GM23338 (cell line): ENCODE results near the gene KCNK15. TPM values are rescaled to one million over a fixed set of nuclear protein-coding genes. Genes with fewer than 3 reads are reported as not detected.

Source experiments
- ATAC-seq: fragments of 200-7000 bp; cut with Tn5 transposase; 3 replicates; pipeline ENCODE4 v1.9.1; 2020
- DNase-seq: peaks from one replicate; pipeline ENCODE4 v3.0.0-alpha.2; 2015; ENCODE audit warnings: low spot score
- H2AFZ ChIP-seq: fragments of 200-600 bp; sonication (generic); 2 replicates; pipeline ENCODE4 v1.8.0; 2016; ENCODE audit warnings: antibody characterized with exemption, mild to moderate bottlenecking, moderate library complexity
- H3F3A ChIP-seq: fragments of 200-600 bp; sonication (generic); replicated peaks from 2 replicates; pipeline ENCODE4 v1.8.0; 2017; ENCODE audit warnings: antibody characterized with exemption, mixed run types, low read depth
- H3K27ac ChIP-seq: fragments of 200-600 bp; sonication (generic); 2 replicates; pipeline ENCODE4 v1.6.1; 2016; ENCODE audit warnings: low read depth
- H3K27me3 ChIP-seq: fragments of 200-600 bp; sonication (generic); 2 replicates; pipeline ENCODE4 v1.8.0; 2016; ENCODE audit warnings: mild to moderate bottlenecking, mixed run types, moderate library complexity; ENCODE audit not compliant: insufficient read depth
- H3K36me3 ChIP-seq: fragments of 200-600 bp; sonication (generic); 2 replicates; pipeline ENCODE4 v1.8.0; 2016; ENCODE audit warnings: mild to moderate bottlenecking; ENCODE audit not compliant: insufficient read depth
- H3K4me1 ChIP-seq: fragments of 200-600 bp; sonication (generic); 2 replicates; pipeline ENCODE4 v1.8.0; 2016; ENCODE audit warnings: mild to moderate bottlenecking, moderate library complexity; ENCODE audit not compliant: insufficient read depth
- H3K4me2 ChIP-seq: fragments of 200-600 bp; sonication (generic); 2 replicates; pipeline ENCODE4 v1.7.1; 2017; ENCODE audit warnings: mixed run types
- H3K4me3 ChIP-seq: fragments of 200-600 bp; sonication (generic); 2 replicates; pipeline ENCODE4 v1.6.1; 2016; ENCODE audit warnings: mixed run types
- H3K79me2 ChIP-seq: fragments of 200-600 bp; sonication (generic); replicated peaks from 2 replicates; pipeline ENCODE4 v1.8.0; 2017; ENCODE audit warnings: mild to moderate bottlenecking; ENCODE audit not compliant: insufficient read depth
- H3K9me2 ChIP-seq: fragments of 200-600 bp; sonication (generic); 2 replicates; pipeline ENCODE4 v1.8.0; 2017; ENCODE audit not compliant: insufficient read depth
- H4K20me1 ChIP-seq: fragments of 200-600 bp; sonication (generic); replicated peaks from 2 replicates; pipeline ENCODE4 v1.8.0; 2017; ENCODE audit warnings: mild to moderate bottlenecking; ENCODE audit not compliant: insufficient read depth
- H3K27ac Mint-ChIP-seq: 2 replicates; pipeline ENCODE4 v1.8.0; 2020; ENCODE audit warnings: inconsistent platforms, mild to moderate bottlenecking, moderate library complexity, mixed read lengths
- H3K27me3 Mint-ChIP-seq: 3 replicates; pipeline ENCODE4 v1.8.0; 2022; ENCODE audit warnings: low read depth, mild to moderate bottlenecking, moderate library complexity, mixed read lengths, inconsistent platforms; ENCODE audit not compliant: insufficient read depth, poor library complexity
- H3K36me3 Mint-ChIP-seq: 3 replicates; pipeline ENCODE4 v1.8.0; 2021; ENCODE audit warnings: low read depth, mild to moderate bottlenecking, inconsistent platforms, moderate library complexity, mixed read lengths
- H3K4me1 Mint-ChIP-seq: 3 replicates; pipeline ENCODE4 v1.8.0; 2020; ENCODE audit warnings: mild to moderate bottlenecking, inconsistent platforms, mixed read lengths
- H3K4me3 Mint-ChIP-seq: 3 replicates; pipeline ENCODE4 v1.8.0; 2021; ENCODE audit warnings: moderate library complexity, mild to moderate bottlenecking, inconsistent platforms, mixed read lengths
- H3K9me3 Mint-ChIP-seq: 3 replicates; pipeline ENCODE4 v1.8.0; 2020; ENCODE audit warnings: moderate library complexity, mild to moderate bottlenecking, inconsistent platforms, mixed read lengths
- CREB1 ChIP-seq: fragments of 250-450 bp; sonication (Bioruptor Pico); IDR thresholded peaks from 2 replicates; pipeline ENCODE4 v1.5.0; 2020; ENCODE audit warnings: low read depth, mild to moderate bottlenecking, moderate library complexity
- CTCF ChIP-seq, 2 experiments: fragments of 200-600 bp in 1 of 2; sonication (generic) in 1 of 2; conservative IDR thresholded peaks; 2 replicates each; pipeline versions ENCODE4 v1.5.1 to v1.6.1; 2016 to 2017; ENCODE audit warnings: antibody characterized with exemption in 2 of 2, low read depth in 2 of 2, mild to moderate bottlenecking in 2 of 2, moderate library complexity in 1 of 2
- EZH2phosphoT487 ChIP-seq: fragments of 200-600 bp; sonication (generic); IDR thresholded peaks from one replicate; pipeline ENCODE4 v1.8.1; 2018; ENCODE audit warnings: antibody characterized with exemption; ENCODE audit not compliant: unreplicated experiment
- NANOG ChIP-seq: IDR thresholded peaks from 2 replicates; pipeline ENCODE4 v1.6.1; 2016; ENCODE audit warnings: antibody characterized with exemption, borderline replicate concordance
- POLR2AphosphoS5 ChIP-seq: IDR thresholded peaks from 2 replicates; pipeline ENCODE4 v1.6.1; 2016; ENCODE audit warnings: antibody characterized with exemption, low read depth
- REST ChIP-seq: IDR thresholded peaks from one replicate; pipeline ENCODE4 v1.6.1; 2018; ENCODE audit warnings: antibody characterized with exemption; ENCODE audit not compliant: unreplicated experiment
- STAT1 ChIP-seq: IDR thresholded peaks from one replicate; pipeline ENCODE4 v1.6.1; 2016; ENCODE audit warnings: antibody characterized with exemption; ENCODE audit not compliant: unreplicated experiment
- ZNF114 ChIP-seq: fragments of 250-450 bp; sonication (Bioruptor Pico); IDR thresholded peaks from 2 replicates; pipeline ENCODE4 v1.5.0; 2020; ENCODE audit warnings: mild to moderate bottlenecking, moderate library complexity
- ZNF462 ChIP-seq: fragments of 250-450 bp; sonication (Bioruptor Pico); IDR thresholded peaks from 2 replicates; pipeline ENCODE4 v1.5.0; 2020; ENCODE audit warnings: mild to moderate bottlenecking, moderate library complexity
- polyA plus RNA-seq: library from polyadenylated mRNA; unstranded; fragments of >200 nt; fragmentation: Nextera tagmentation; extraction: Ambion mirVana; gene quantifications from 2 replicates; pipeline ENCODE4 v1.2.1, GENCODE V29; 2016
- total RNA-seq: library from RNA; depleted of rRNA; stranded (reverse); fragments of >200 nt; shearing (Covaris generic); gene quantifications from 2 replicates; pipeline ENCODE4 v1.2.3, GENCODE V29; 2014

KCNK15 gene
- total and polyA plus RNA-seq, 2 experiments from 2014 or later, result 0.63 to 3.3 TPM

GRCh38 chr20:44719841-44720240 lies 25.8 kb upstream of the KCNK15 start (continued):
- TF ChIP-seq POLR2AphosphoS5, result no peak
- TF ChIP-seq REST, result no peak

- Mint-ChIP-seq H3K4me3 (no peak overlapping the region), H3K27me3 (peaks cover 8% of the 10 kb centered on the region), H3K9me3 (no peaks in the 10 kb centered on the region), H3K4me1 (peaks cover 4% of the 10 kb centered on the region; the same call in 2 of the 3 replicates), H3K27ac (no peak overlapping the region), H3K36me3 (no peaks in the 10 kb centered on the region)
- Histone ChIP-seq H3K27me3 (no peaks in the 10 kb centered on the region), H3K4me3 (no peak overlapping the region), H3K4me1 (no peaks in the 10 kb centered on the region; the same call in 1 of the 2 replicates), H3K79me2 (no peaks in the 10 kb centered on the region), H3K27ac (no peak overlapping the region), H4K20me1 (no peaks in the 10 kb centered on the region), H3K4me2 (no peak overlapping the region), H2AFZ (no peak overlapping the region), H3K36me3 (no peaks in the 10 kb centered on the region), H3K9me2 (no peaks in the 10 kb centered on the region), H3F3A (no peaks in the 10 kb centered on the region)
- DNase-seq, result no peak
- no peak for TF ChIP-seq CREB1 (CRISPR knock-in tag)
- TF ChIP-seq ZNF114, result no peak
- no peak for TF ChIP-seq STAT1
- TF ChIP-seq NANOG, result no peak
- TF ChIP-seq POLR2AphosphoS5, result no peak
- TF ChIP-seq ZNF462 (CRISPR knock-in tag), result no peak
- no peak for TF ChIP-seq CTCF (conservative IDR thresholded peaks at IDR 0.05; ENCODE audit: low read depth in 2 of 2)
- no peak for TF ChIP-seq EZH2phosphoT487
- no peak for ATAC-seq
These were observed 25.1 kb upstream of the KCNK15 start for GRCh38 chr20:44720621-44720996.
